Thyroid gland (tissue), 4 donors: ENCODE results near the gene PPP4R2. TPM values are rescaled to one million over a fixed set of nuclear protein-coding genes. Genes with fewer than 3 reads are reported as not detected.

Experiments
- DNase-seq, 2 donors: peaks; one replicate each; pipeline ENCODE4 v3.0.0-alpha.2; 2019
- H3K27ac ChIP-seq, 3 donors: fragments of 200-600 bp; sonication (generic); 1 replicate in 2 of 3; 2 replicates in 1 of 3; pipeline ENCODE4 v1.5.1; 2016 to 2019; ENCODE audit warnings: mild to moderate bottlenecking in 1 of 3, moderate library complexity in 1 of 3
- H3K27me3 ChIP-seq: fragments of 200-600 bp; sonication (generic); one replicate; pipeline ENCODE4 v1.5.1; 2019
- H3K36me3 ChIP-seq, 2 donors: fragments of 200-600 bp; sonication (generic); one replicate each; pipeline ENCODE4 v1.5.1; 2016 to 2019
- H3K4me1 ChIP-seq, 2 donors: fragments of 200-600 bp; sonication (generic); one replicate each; pipeline ENCODE4 v1.5.1; 2017 to 2019
- H3K4me3 ChIP-seq, 3 donors: fragments of 200-600 bp; sonication (generic); replicated peaks in 1 of 3; 1 replicate in 2 of 3; 2 replicates in 1 of 3; pipeline ENCODE4 v1.5.1; 2016; ENCODE audit warnings: mild to moderate bottlenecking in 1 of 3
- H3K9me3 ChIP-seq: fragments of 200-600 bp; sonication (generic); one replicate; pipeline ENCODE4 v1.5.1; 2017
- CTCF ChIP-seq, 6 experiments: fragments of 200-600 bp in 3 of 6; fragments of 450-650 bp in 3 of 6; sonication (generic) in 3 of 6; IDR thresholded peaks; one replicate each; pipeline ENCODE4 v1.5.1; 2016 to 2019; ENCODE audit warnings: antibody characterized with exemption in 6 of 6, mild to moderate bottlenecking in 2 of 6, inconsistent platforms in 1 of 6, moderate library complexity in 1 of 6
- POLR2A ChIP-seq, 2 donors: fragments of 450-650 bp; IDR thresholded peaks; one replicate each; pipeline ENCODE4 v1.6.1; 2017; ENCODE audit warnings: antibody characterized with exemption in 2 of 2, mild to moderate bottlenecking in 2 of 2, moderate library complexity in 1 of 2
- WGBS, 2 donors: methylation state at CpG; one replicate each; pipeline ENCODE4 v1.1.5; 2017; 5-methylcytosine and 5-hydroxymethylcytosine counted together
- intact Hi-C: fragments of 100-400 bp; cut with DNase I; formaldehyde crosslinking; loops from one replicate; pipeline ENCODE4 v1.15.1; 2023
- total RNA-seq, 4 donors: library from RNA; depleted of rRNA; stranded (reverse); fragments of >200 nt; gene quantifications; one replicate each; pipeline ENCODE4 v1.2.3, GENCODE V29; 2016

PPP4R2 gene
- total RNA-seq, 4 donors from 2014 or later: 51.5 to 71.3 (median 66.0) TPM

GRCh38 chr3:73026760-73027113 lies 30.1 kb downstream of the PPP4R2 start:
- no peaks in the 10 kb centered on the region for H3K27me3 ChIP-seq

GRCh38 chr3:73028803-73029202 lies 32.2 kb downstream of the PPP4R2 start:
- WGBS, 2 donors: 78 to 92% methylated on average over 4 of the region's 4 CpGs
- Histone ChIP-seq H3K27ac (no peak overlapping the region), H3K4me1 (peaks cover 31% of the 10 kb centered on the region in 2 donors)

More at GRCh38 chr3:73026760-73027113, 30.1 kb downstream of the PPP4R2 start:
- Histone ChIP-seq H3K4me3 (no peak overlapping the region), H3K36me3 (no peaks in the 10 kb centered on the region), H3K4me1 (peaks cover 22 to 31% of the 10 kb centered on the region in 2 donors), H3K9me3 (no peaks in the 10 kb centered on the region), H3K27ac (no peak overlapping the region)
- TF ChIP-seq POLR2A (IDR thresholded peaks at IDR 0.05) (no peak), CTCF (IDR thresholded peaks at IDR 0.05) (no peak)
- WGBS, 2 donors: 95 to 98% methylated on average over 2 of the region's 2 CpGs
- intact Hi-C loops: no loop called here
- no peak for DNase-seq

GRCh38 chr3:73029321-73029796 lies 32.7 kb downstream of the PPP4R2 start:
- H3K4me1 ChIP-seq: peaks cover 29 to 31% of the 10 kb centered on the region in 2 donors
- no peaks in the 10 kb centered on the region for H3K9me3 ChIP-seq
- H3K4me3 ChIP-seq: no peak overlapping the region
- H3K36me3 ChIP-seq: no peaks in the 10 kb centered on the region
- no peaks in the 10 kb centered on the region for H3K27me3 ChIP-seq
- no peak for DNase-seq
- WGBS, 2 donors: 57 to 60% methylated on average over 1 of the region's 1 CpG
- TF ChIP-seq POLR2A (IDR thresholded peaks at IDR 0.05) (no peak), CTCF (IDR thresholded peaks at IDR 0.05) (no peak)
- intact Hi-C loops: no loop called here
- H3K27ac ChIP-seq: no peak overlapping the region

More at GRCh38 chr3:73028803-73029202, 32.2 kb downstream of the PPP4R2 start:
- Histone ChIP-seq H3K9me3 (no peaks in the 10 kb centered on the region), H3K36me3 (no peaks in the 10 kb centered on the region), H3K4me3 (no peak overlapping the region), H3K27me3 (no peaks in the 10 kb centered on the region)
- TF ChIP-seq POLR2A (IDR thresholded peaks at IDR 0.05): no peak
- TF ChIP-seq CTCF (IDR thresholded peaks at IDR 0.05): no peak
- DNase-seq: no peak
- intact Hi-C loops: no loop called here

GRCh38 chr3:73030073-73030597 lies 33.5 kb downstream of the PPP4R2 start:
- H3K27me3 ChIP-seq: no peaks in the 10 kb centered on the region
- 98% methylated on average over 1 of the region's 1 CpG for WGBS, 2 donors

More at GRCh38 chr3:73030073-73030597, 33.5 kb downstream of the PPP4R2 start:
- DNase-seq: no peak
- Histone ChIP-seq H3K36me3 (no peaks in the 10 kb centered on the region), H3K4me3 (no peak overlapping the region), H3K4me1 (peaks cover 21 to 24% of the 10 kb centered on the region in 2 donors), H3K9me3 (no peaks in the 10 kb centered on the region), H3K27ac (no peak overlapping the region)
- no peak for TF ChIP-seq CTCF (IDR thresholded peaks at IDR 0.05)
- no peak for TF ChIP-seq POLR2A (IDR thresholded peaks at IDR 0.05)
- intact Hi-C loops: no loop called here
